Mesendoderm (in vitro differentiated cells): Measurements from ENCODE around the gene SERPINB10.

ENCODE experiments used
- DNase-seq: peaks from one replicate; pipeline ENCODE4 v3.0.0; 2013
- H2AK5ac ChIP-seq: 2 replicates; pipeline ENCODE4 v1.6.1; 2013; ENCODE audit warnings: low read length, inconsistent platforms
- H2BK120ac ChIP-seq: 2 replicates; pipeline ENCODE4 v1.6.1; 2013; ENCODE audit warnings: low read depth, mild to moderate bottlenecking, low read length, moderate library complexity, mixed read lengths
- H2BK15ac ChIP-seq: replicated peaks from 2 replicates; pipeline ENCODE4 v1.6.1; 2013; ENCODE audit warnings: low read depth, mild to moderate bottlenecking, moderate library complexity
- H2BK5ac ChIP-seq: 2 replicates; pipeline ENCODE4 v1.6.1; 2013; ENCODE audit warnings: low read length, inconsistent platforms
- H3K18ac ChIP-seq: 2 replicates; pipeline ENCODE4 v1.6.1; 2013; ENCODE audit warnings: mild to moderate bottlenecking, low read length, mixed read lengths
- H3K23ac ChIP-seq: one replicate; pipeline ENCODE4 v1.6.1; 2013; ENCODE audit warnings: low read length
- H3K27ac ChIP-seq: 2 replicates; pipeline ENCODE4 v1.5.1; 2013; ENCODE audit warnings: low read depth, mild to moderate bottlenecking, inconsistent platforms, low read length, moderate library complexity
- H3K27me3 ChIP-seq: 2 replicates; pipeline ENCODE4 v1.6.1; 2013; ENCODE audit warnings: low read length, control low read depth, mild to moderate bottlenecking, inconsistent platforms; ENCODE audit not compliant: insufficient read depth, poor library complexity
- H3K36me3 ChIP-seq: 2 replicates; pipeline ENCODE4 v1.6.1; 2013; ENCODE audit warnings: low read length, inconsistent platforms; ENCODE audit not compliant: control insufficient read depth, insufficient read depth
- H3K4ac ChIP-seq: one replicate; pipeline ENCODE4 v1.6.1; 2013; ENCODE audit warnings: low read depth, mild to moderate bottlenecking, low read length, moderate library complexity
- H3K4me1 ChIP-seq: 2 replicates; pipeline ENCODE4 v1.6.1; 2013; ENCODE audit warnings: low read depth, low read length, inconsistent platforms; ENCODE audit not compliant: control insufficient read depth
- H3K4me2 ChIP-seq: 2 replicates; pipeline ENCODE4 v1.6.1; 2013; ENCODE audit warnings: low read length
- H3K4me3 ChIP-seq: 2 replicates; pipeline ENCODE4 v1.5.1; 2013; ENCODE audit warnings: mild to moderate bottlenecking, low read length
- H3K56ac ChIP-seq: one replicate; pipeline ENCODE4 v1.6.1; 2013; ENCODE audit warnings: low read length
- H3K79me1 ChIP-seq: 2 replicates; pipeline ENCODE4 v1.6.1; 2013; ENCODE audit warnings: low read length, inconsistent platforms
- H3K79me2 ChIP-seq: 2 replicates; pipeline ENCODE4 v1.6.1; 2013; ENCODE audit warnings: mild to moderate bottlenecking, low read length; ENCODE audit not compliant: control insufficient read depth, insufficient read depth
- H3K9ac ChIP-seq: 2 replicates; pipeline ENCODE4 v1.6.1; 2013; ENCODE audit warnings: low read length, inconsistent platforms
- H4K5ac ChIP-seq: one replicate; pipeline ENCODE4 v1.6.1; 2013; ENCODE audit warnings: low read length
- H4K8ac ChIP-seq: one replicate; pipeline ENCODE4 v1.6.1; 2013; ENCODE audit warnings: low read depth, mild to moderate bottlenecking, control low read depth, low read length, moderate library complexity
- WGBS: extraction: QIAGEN DNeasy Blood & Tissue Kit; methylation state at CpG from one replicate; pipeline ENCODE4 v1.1.7; 2013; ENCODE audit warnings: low lambda C conversion rate, missing lambda C conversion rate; ENCODE audit not compliant: insufficient coverage; ENCODE audit errors: extremely low coverage; 5-methylcytosine and 5-hydroxymethylcytosine counted together

SERPINB10 gene

GRCh38 chr18:63962137-63962536 lies 54.4 kb downstream of the SERPINB10 start:
- Histone ChIP-seq H2AK5ac (no peak overlapping the region), H3K4me2 (no peak overlapping the region), H3K27ac (no peak overlapping the region), H4K5ac (no peak overlapping the region), H2BK120ac (no peak overlapping the region), H3K27me3 (no peaks in the 10 kb centered on the region), H3K18ac (no peak overlapping the region), H3K9ac (no peak overlapping the region), H2BK5ac (no peak overlapping the region), H4K8ac (no peak overlapping the region), H3K4me1 (no peaks in the 10 kb centered on the region), H3K4me3 (no peak overlapping the region), H3K4ac (no peak overlapping the region), H3K23ac (no peak overlapping the region), H3K36me3 (no peaks in the 10 kb centered on the region), H3K79me2 (no peaks in the 10 kb centered on the region), H3K79me1 (no peaks in the 10 kb centered on the region), H3K56ac (no peak overlapping the region), H2BK15ac (no peak overlapping the region)
- no peak for DNase-seq
- no CpG with 5 or more reads among the region's 1 CpG for WGBS

- no peak overlapping the region for H2AK5ac ChIP-seq
- no CpG with 5 or more reads among the region's 1 CpG for WGBS
- no peak overlapping the region for H3K4me2 ChIP-seq
- peak; percentile 76 for DNase-seq
- H2BK5ac ChIP-seq = no peak overlapping the region
- H3K79me2 ChIP-seq = no peaks in the 10 kb centered on the region
- H3K79me1 ChIP-seq = no peaks in the 10 kb centered on the region
- no peak overlapping the region for H2BK120ac ChIP-seq
- no peaks in the 10 kb centered on the region for H3K36me3 ChIP-seq
- no peak overlapping the region for H4K5ac ChIP-seq
- H3K9ac ChIP-seq = no peak overlapping the region
- no peak overlapping the region for H3K27ac ChIP-seq
- no peak overlapping the region for H2BK15ac ChIP-seq
- no peak overlapping the region for H3K4me3 ChIP-seq
- H3K18ac ChIP-seq = no peak overlapping the region
- no peak overlapping the region for H3K23ac ChIP-seq
- H3K4me1 ChIP-seq = no peaks in the 10 kb centered on the region
- H3K56ac ChIP-seq = no peak overlapping the region
- H4K8ac ChIP-seq = no peak overlapping the region
- H3K4ac ChIP-seq = no peak overlapping the region
- H3K27me3 ChIP-seq = no peaks in the 10 kb centered on the region
Measured at GRCh38 chr18:63963615-63964256, 56.0 kb downstream of the SERPINB10 start.

- Histone ChIP-seq H2BK15ac (no peak overlapping the region), H3K56ac (no peak overlapping the region), H3K4me1 (no peaks in the 10 kb centered on the region), H3K4ac (no peak overlapping the region), H3K79me2 (no peaks in the 10 kb centered on the region), H4K8ac (no peak overlapping the region), H3K18ac (no peak overlapping the region), H4K5ac (no peak overlapping the region), H3K27ac (no peak overlapping the region), H3K36me3 (no peaks in the 10 kb centered on the region), H3K23ac (no peak overlapping the region), H2BK120ac (no peak overlapping the region), H2AK5ac (no peak overlapping the region), H3K27me3 (no peaks in the 10 kb centered on the region), H3K4me2 (no peak overlapping the region), H2BK5ac (no peak overlapping the region), H3K4me3 (no peak overlapping the region), H3K9ac (no peak overlapping the region), H3K79me1 (no peaks in the 10 kb centered on the region)
- no peak for DNase-seq
Measured at GRCh38 chr18:63964908-63965307, 57.1 kb downstream of the SERPINB10 start.

GRCh38 chr18:63965716-63966330 lies 58.1 kb downstream of the SERPINB10 start:
- WGBS = no CpG with 5 or more reads among the region's 5 CpGs

GRCh38 chr18:63969942-63970808 lies 62.4 kb downstream of the SERPINB10 start, which contains the start of gene SERPINB8:
Gene SERPINB8, plus strand, starts transcription at chr18:63970081. Its CDS starts 8,228 bp downstream, at chr18:63978309.
- Histone ChIP-seq H4K5ac (peak within 1 kb of the TSS; percentile 81), H3K36me3 (no peaks in the 10 kb centered on the region), H3K79me2 (no peaks in the 10 kb centered on the region), H2BK120ac (no peak within 1 kb of the TSS), H3K56ac (peak within 1 kb of the TSS; percentile 92), H2AK5ac (no peak within 1 kb of the TSS), H3K23ac (peak within 1 kb of the TSS; percentile 24), H2BK15ac (no peak within 1 kb of the TSS), H3K27ac (peak within 1 kb of the TSS; percentile 90), H3K9ac (peak within 1 kb of the TSS; percentile 80), H3K79me1 (no peaks in the 10 kb centered on the region), H3K4me3 (peak within 1 kb of the TSS; percentile 72), H4K8ac (no peak within 1 kb of the TSS), H3K4ac (peak within 1 kb of the TSS; percentile 83), H3K4me1 (no peaks in the 10 kb centered on the region), H3K27me3 (no peaks in the 10 kb centered on the region), H3K4me2 (peak within 1 kb of the TSS; percentile 90), H2BK5ac (peak within 1 kb of the TSS; percentile 84), H3K18ac (peak within 1 kb of the TSS; percentile 72)
- DNase-seq = peak; percentile 97
- no CpG with 5 or more reads among the region's 62 CpGs for WGBS

More at GRCh38 chr18:63965716-63966330, 58.1 kb downstream of the SERPINB10 start:
- H3K56ac ChIP-seq = no peak overlapping the region
- no peak overlapping the region for H3K27ac ChIP-seq
- no peaks in the 10 kb centered on the region for H3K36me3 ChIP-seq
- no peak overlapping the region for H2AK5ac ChIP-seq
- H2BK15ac ChIP-seq = no peak overlapping the region
- H3K27me3 ChIP-seq = no peaks in the 10 kb centered on the region
- H2BK120ac ChIP-seq = no peak overlapping the region
- H3K18ac ChIP-seq = no peak overlapping the region
- no peak overlapping the region for H3K9ac ChIP-seq
- H3K79me2 ChIP-seq = no peaks in the 10 kb centered on the region
- no peaks in the 10 kb centered on the region for H3K79me1 ChIP-seq
- H3K4me1 ChIP-seq = no peaks in the 10 kb centered on the region
- H4K5ac ChIP-seq = no peak overlapping the region
- no peak overlapping the region for H2BK5ac ChIP-seq
- no peak overlapping the region for H3K4me2 ChIP-seq
- H3K4ac ChIP-seq = no peak overlapping the region
- H3K23ac ChIP-seq = no peak overlapping the region
- H4K8ac ChIP-seq = no peak overlapping the region
- H3K4me3 ChIP-seq = no peak overlapping the region
- no peak for DNase-seq
